GM23338 (cell line): ENCODE results near the gene PCDHA7. TPM values are rescaled to one million over a fixed set of nuclear protein-coding genes. Genes with fewer than 3 reads are reported as not detected.
A peak's percentile ranks its signal among the peaks of the same experiment; 100 is the strongest.

ENCODE experiments used
- ATAC-seq: fragments of 200-7000 bp; cut with Tn5 transposase; 3 replicates; pipeline ENCODE4 v1.9.1; 2020
- DNase-seq: peaks from one replicate; pipeline ENCODE4 v3.0.0-alpha.2; 2015; ENCODE audit warnings: low spot score
- H2AFZ ChIP-seq: fragments of 200-600 bp; sonication (generic); 2 replicates; pipeline ENCODE4 v1.8.0; 2016; ENCODE audit warnings: antibody characterized with exemption, mild to moderate bottlenecking, moderate library complexity
- H3F3A ChIP-seq: fragments of 200-600 bp; sonication (generic); replicated peaks from 2 replicates; pipeline ENCODE4 v1.8.0; 2017; ENCODE audit warnings: antibody characterized with exemption, mixed run types, low read depth
- H3K27ac ChIP-seq: fragments of 200-600 bp; sonication (generic); 2 replicates; pipeline ENCODE4 v1.6.1; 2016; ENCODE audit warnings: low read depth
- H3K27me3 ChIP-seq: fragments of 200-600 bp; sonication (generic); 2 replicates; pipeline ENCODE4 v1.8.0; 2016; ENCODE audit warnings: mild to moderate bottlenecking, mixed run types, moderate library complexity; ENCODE audit not compliant: insufficient read depth
- H3K36me3 ChIP-seq: fragments of 200-600 bp; sonication (generic); 2 replicates; pipeline ENCODE4 v1.8.0; 2016; ENCODE audit warnings: mild to moderate bottlenecking; ENCODE audit not compliant: insufficient read depth
- H3K4me1 ChIP-seq: fragments of 200-600 bp; sonication (generic); 2 replicates; pipeline ENCODE4 v1.8.0; 2016; ENCODE audit warnings: mild to moderate bottlenecking, moderate library complexity; ENCODE audit not compliant: insufficient read depth
- H3K4me2 ChIP-seq: fragments of 200-600 bp; sonication (generic); 2 replicates; pipeline ENCODE4 v1.7.1; 2017; ENCODE audit warnings: mixed run types
- H3K4me3 ChIP-seq: fragments of 200-600 bp; sonication (generic); 2 replicates; pipeline ENCODE4 v1.6.1; 2016; ENCODE audit warnings: mixed run types
- H3K79me2 ChIP-seq: fragments of 200-600 bp; sonication (generic); replicated peaks from 2 replicates; pipeline ENCODE4 v1.8.0; 2017; ENCODE audit warnings: mild to moderate bottlenecking; ENCODE audit not compliant: insufficient read depth
- H3K9me2 ChIP-seq: fragments of 200-600 bp; sonication (generic); 2 replicates; pipeline ENCODE4 v1.8.0; 2017; ENCODE audit not compliant: insufficient read depth
- H4K20me1 ChIP-seq: fragments of 200-600 bp; sonication (generic); replicated peaks from 2 replicates; pipeline ENCODE4 v1.8.0; 2017; ENCODE audit warnings: mild to moderate bottlenecking; ENCODE audit not compliant: insufficient read depth
- H3K27ac Mint-ChIP-seq: 2 replicates; pipeline ENCODE4 v1.8.0; 2020; ENCODE audit warnings: inconsistent platforms, mild to moderate bottlenecking, moderate library complexity, mixed read lengths
- H3K27me3 Mint-ChIP-seq: 3 replicates; pipeline ENCODE4 v1.8.0; 2022; ENCODE audit warnings: low read depth, mild to moderate bottlenecking, moderate library complexity, mixed read lengths, inconsistent platforms; ENCODE audit not compliant: insufficient read depth, poor library complexity
- H3K36me3 Mint-ChIP-seq: 3 replicates; pipeline ENCODE4 v1.8.0; 2021; ENCODE audit warnings: low read depth, mild to moderate bottlenecking, inconsistent platforms, moderate library complexity, mixed read lengths
- H3K4me1 Mint-ChIP-seq: 3 replicates; pipeline ENCODE4 v1.8.0; 2020; ENCODE audit warnings: mild to moderate bottlenecking, inconsistent platforms, mixed read lengths
- H3K4me3 Mint-ChIP-seq: 3 replicates; pipeline ENCODE4 v1.8.0; 2021; ENCODE audit warnings: moderate library complexity, mild to moderate bottlenecking, inconsistent platforms, mixed read lengths
- H3K9me3 Mint-ChIP-seq: 3 replicates; pipeline ENCODE4 v1.8.0; 2020; ENCODE audit warnings: moderate library complexity, mild to moderate bottlenecking, inconsistent platforms, mixed read lengths
- CREB1 ChIP-seq: fragments of 250-450 bp; sonication (Bioruptor Pico); IDR thresholded peaks from 2 replicates; pipeline ENCODE4 v1.5.0; 2020; ENCODE audit warnings: low read depth, mild to moderate bottlenecking, moderate library complexity
- CTCF ChIP-seq, 2 experiments: fragments of 200-600 bp in 1 of 2; sonication (generic) in 1 of 2; conservative IDR thresholded peaks; 2 replicates each; pipeline versions ENCODE4 v1.5.1 to v1.6.1; 2016 to 2017; ENCODE audit warnings: antibody characterized with exemption in 2 of 2, low read depth in 2 of 2, mild to moderate bottlenecking in 2 of 2, moderate library complexity in 1 of 2
- ETS1 ChIP-seq: IDR thresholded peaks from 2 replicates; pipeline ENCODE4 v1.6.1; 2016; ENCODE audit warnings: antibody characterized with exemption
- JUNB ChIP-seq: IDR thresholded peaks from one replicate; pipeline ENCODE4 v1.6.1; 2016; ENCODE audit warnings: antibody characterized with exemption; ENCODE audit not compliant: unreplicated experiment
- NANOG ChIP-seq: IDR thresholded peaks from 2 replicates; pipeline ENCODE4 v1.6.1; 2016; ENCODE audit warnings: antibody characterized with exemption, borderline replicate concordance
- POLR2AphosphoS5 ChIP-seq: IDR thresholded peaks from 2 replicates; pipeline ENCODE4 v1.6.1; 2016; ENCODE audit warnings: antibody characterized with exemption, low read depth
- REST ChIP-seq: IDR thresholded peaks from one replicate; pipeline ENCODE4 v1.6.1; 2018; ENCODE audit warnings: antibody characterized with exemption; ENCODE audit not compliant: unreplicated experiment
- STAT1 ChIP-seq: IDR thresholded peaks from one replicate; pipeline ENCODE4 v1.6.1; 2016; ENCODE audit warnings: antibody characterized with exemption; ENCODE audit not compliant: unreplicated experiment
- ZNF114 ChIP-seq: fragments of 250-450 bp; sonication (Bioruptor Pico); IDR thresholded peaks from 2 replicates; pipeline ENCODE4 v1.5.0; 2020; ENCODE audit warnings: mild to moderate bottlenecking, moderate library complexity
- polyA plus RNA-seq: library from polyadenylated mRNA; unstranded; fragments of >200 nt; fragmentation: Nextera tagmentation; extraction: Ambion mirVana; gene quantifications from 2 replicates; pipeline ENCODE4 v1.2.1, GENCODE V29; 2016
- total RNA-seq: library from RNA; depleted of rRNA; stranded (reverse); fragments of >200 nt; shearing (Covaris generic); gene quantifications from 2 replicates; pipeline ENCODE4 v1.2.3, GENCODE V29; 2014

The PCDHA7 gene
- total and polyA plus RNA-seq, 2 experiments from 2014 or later = 1.7 to 6.9 TPM

GRCh38 chr5:140862441-140863295 lies 28.6 kb downstream of the PCDHA7 start:
- peaks cover 3% of the 10 kb centered on the region for H3K27me3 Mint-ChIP-seq
- H3K36me3 Mint-ChIP-seq = peaks cover 51% of the 10 kb centered on the region
- TF ChIP-seq JUNB (no peak), CREB1 (CRISPR knock-in tag) (no peak)

GRCh38 chr5:140868721-140869554 lies 34.9 kb downstream of the PCDHA7 start, which contains the start of gene PCDHA11:
Gene PCDHA11 (plus strand): TSS chr5:140868957. CDS start chr5:140869104, 147 bp downstream.
- ATAC-seq = peak; percentile 94
- Histone ChIP-seq H3K4me2 (peak within 1 kb of the TSS; percentile 72), H3F3A (no peaks in the 10 kb centered on the region), H4K20me1 (no peaks in the 10 kb centered on the region; the same call in 1 of the 2 replicates), H3K36me3 (no peaks in the 10 kb centered on the region; the same call in 1 of the 2 replicates), H2AFZ (no peak within 1 kb of the TSS), H3K27ac (peak within 1 kb of the TSS; percentile 48; the same call in 1 of the 2 replicates), H3K27me3 (no peaks in the 10 kb centered on the region), H3K4me3 (peak within 1 kb of the TSS; percentile 59), H3K79me2 (peaks cover 27% of the 10 kb centered on the region), H3K9me2 (no peaks in the 10 kb centered on the region), H3K4me1 (0 out of 2 replicates have a peak, but pooled peaks cover 9% of the 10 kb centered on the region)
- Mint-ChIP-seq H3K36me3 (peaks cover 38% of the 10 kb centered on the region), H3K27ac (peak within 1 kb of the TSS; percentile 86), H3K27me3 (no peaks in the 10 kb centered on the region), H3K4me1 (peaks cover 11% of the 10 kb centered on the region), H3K9me3 (peaks cover 22% of the 10 kb centered on the region; the same call in 2 of the 3 replicates), H3K4me3 (peak within 1 kb of the TSS; percentile 86)
- DNase-seq = peak; percentile 87
- TF ChIP-seq JUNB (no peak), POLR2AphosphoS5 (peak; percentile 44; the same call in 1 of the 2 replicates), CTCF (conservative IDR thresholded peaks at IDR 0.05; ENCODE audit: low read depth in 2 of 2) (peak; percentile 76 to 82), STAT1 (no peak), ZNF114 (CRISPR knock-in tag) (no peak), ETS1 (no peak), REST (peak; percentile 27), NANOG (peak; percentile 34; the same call in 1 of the 2 replicates)

More at GRCh38 chr5:140862441-140863295, 28.6 kb downstream of the PCDHA7 start:
- Histone ChIP-seq H3K9me2 (no peaks in the 10 kb centered on the region), H2AFZ (no peak overlapping the region), H3K36me3 (no peaks in the 10 kb centered on the region; the same call in 1 of the 2 replicates), H3K27ac (no peak overlapping the region), H3K4me3 (no peak overlapping the region), H3K79me2 (peaks cover 15% of the 10 kb centered on the region), H3K4me1 (no peaks in the 10 kb centered on the region), H4K20me1 (no peaks in the 10 kb centered on the region; the same call in 1 of the 2 replicates), H3K4me2 (no peak overlapping the region), H3K27me3 (no peaks in the 10 kb centered on the region), H3F3A (no peaks in the 10 kb centered on the region)
- Mint-ChIP-seq H3K4me1 (no peaks in the 10 kb centered on the region), H3K27ac (no peak overlapping the region), H3K9me3 (peaks cover 31% of the 10 kb centered on the region; the same call in 2 of the 3 replicates), H3K4me3 (no peak overlapping the region)
- no peak for DNase-seq
- no peak for ATAC-seq
